ENCODE measurements around the gene CACNA1S. TPM values are rescaled to one million over a fixed set of nuclear protein-coding genes. Genes with fewer than 3 reads are reported as not detected.

Gene CACNA1S
- total RNA-seq, 1 experiment from 2014 or later: not detected

- Histone ChIP-seq H3K4me1 (ENCODE audit: insufficient read depth, low read length) (no peaks in the 10 kb centered on the region; the same call in 1 of the 2 replicates), H3K18ac (ENCODE audit: insufficient read length, low read depth, low read length) (no peak overlapping the region), H4K20me1 (ENCODE audit: control insufficient read depth, insufficient read depth, insufficient read length) (no peaks in the 10 kb centered on the region), H2BK15ac (ENCODE audit: low read depth, low read length) (no peak overlapping the region), H3K9me3 (ENCODE audit: control insufficient read depth, low read depth, low read length) (no peaks in the 10 kb centered on the region), H2BK20ac (ENCODE audit: low read depth, low read length, poor library complexity, severe bottlenecking) (no peak overlapping the region), H2AFZ (ENCODE audit: low read length) (no peak overlapping the region), H3K79me1 (ENCODE audit: insufficient read depth, low read depth, low read length, poor library complexity, severe bottlenecking) (no peaks in the 10 kb centered on the region), H3K27me3 (ENCODE audit: insufficient read depth, low read length) (peaks cover 7% of the 10 kb centered on the region; the same call in 1 of the 2 replicates), H4K8ac (replicated peaks; ENCODE audit: insufficient read length, low read depth, low read length) (no peak overlapping the region), H3K23me2 (ENCODE audit: insufficient read length, low read depth, low read length, poor library complexity, severe bottlenecking) (peaks cover 10% of the 10 kb centered on the region), H2BK120ac (ENCODE audit: low read depth, low read length, poor library complexity, severe bottlenecking) (no peak overlapping the region), H3K56ac (ENCODE audit: insufficient read length, low read depth, low read length) (no peak overlapping the region), H4K5ac (ENCODE audit: insufficient read length, low read depth, low read length) (no peak overlapping the region), H3K23ac (ENCODE audit: insufficient read length, low read depth, low read length) (no peak overlapping the region), H3K79me2 (ENCODE audit: insufficient read depth, low read length) (no peaks in the 10 kb centered on the region), H3K14ac (ENCODE audit: insufficient read depth, low read length) (no peak overlapping the region), H3K4me2 (ENCODE audit: insufficient read depth, insufficient read length, low read length) (no peak overlapping the region), H3K4ac (ENCODE audit: low read depth, low read length) (no peak overlapping the region), H2AK5ac (ENCODE audit: insufficient read length, low read length) (no peak overlapping the region), H2BK12ac (ENCODE audit: insufficient read length, low read depth, low read length) (no peak overlapping the region), H3K9ac (ENCODE audit: extremely low read depth, insufficient read length, low read length) (no peak overlapping the region), H3K27ac (ENCODE audit: insufficient read length, low read depth, low read length) (no peak overlapping the region), H2BK5ac (ENCODE audit: insufficient read length, low read length) (no peak overlapping the region), H3T11ph (ENCODE audit: low read length) (no peak overlapping the region), H4K91ac (ENCODE audit: insufficient read length, low read depth, low read length) (no peak overlapping the region)
- Mint-ChIP-seq H3K27ac (no peak overlapping the region), H3K4me1 (peaks cover 14 to 28% of the 10 kb centered on the region in 2 experiments), H3K4me3 (no peak overlapping the region), H3K9me3 (no peaks in the 10 kb centered on the region), H3K36me3 (ENCODE audit: insufficient read depth in 1 of 3, low read depth in 3 of 3) (no peaks in the 10 kb centered on the region), H3K27me3 (ENCODE audit: low read depth) (peaks cover 37% of the 10 kb centered on the region)
- TF ChIP-seq CTCF (conservative IDR thresholded peaks at IDR 0.05): no peak
- DNase-seq: no peak
- no CpG with 5 or more reads among the region's 7 CpGs for WGBS (ENCODE audit: extremely low coverage, insufficient read length, low lambda C conversion rate)
These were observed 1.1 kb downstream of the CACNA1S start for GRCh38 chr1:201111156-201111555.

Measured in H9 (cell line).